D721Med (cell line): ENCODE data around the gene ANKS1B.
A peak's percentile ranks its signal among the peaks of the same experiment; 100 is the strongest.

Source experiments
- DNase-seq: peaks from one replicate; pipeline ENCODE4 v3.0.0; 2011; ENCODE audit warnings: low spot score; ENCODE audit not compliant: insufficient read length
- FAIRE-seq: peaks from 2 replicates; lab custom pipeline; 2011; peaks lifted over from hg19 to GRCh38; lab: Jason Lieb, UNC
- TF ChIP-seq, protein P1 (sequence below): IDR thresholded peaks from 2 replicates; pipeline ENCODE4 v1.5.1; 2012; ENCODE audit warnings: mild to moderate bottlenecking, control low read depth; ENCODE audit not compliant: insufficient read depth; ENCODE audit errors: missing control alignments

Gene ANKS1B

DNA sequence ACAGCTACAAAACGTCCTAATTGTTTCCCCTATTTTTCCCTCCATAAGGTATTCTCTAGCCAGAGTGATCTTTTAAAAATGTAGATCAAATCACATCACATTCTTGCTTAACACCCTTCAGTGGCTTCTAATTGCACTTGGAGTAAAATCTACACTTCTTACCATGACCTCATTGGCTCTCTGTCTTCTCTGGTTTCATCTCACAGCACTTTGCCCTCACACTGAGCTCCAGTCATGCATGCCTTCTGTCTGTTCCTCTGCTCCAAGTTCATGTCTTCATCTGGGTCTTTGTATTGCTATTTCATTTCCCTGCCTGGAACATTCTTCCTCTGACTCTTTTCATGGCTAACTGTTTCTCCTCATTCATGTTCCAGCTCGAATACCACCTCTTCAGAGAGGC is 557.6 kb downstream of the ANKS1B start:
- TF ChIP-seq, protein P1, sequence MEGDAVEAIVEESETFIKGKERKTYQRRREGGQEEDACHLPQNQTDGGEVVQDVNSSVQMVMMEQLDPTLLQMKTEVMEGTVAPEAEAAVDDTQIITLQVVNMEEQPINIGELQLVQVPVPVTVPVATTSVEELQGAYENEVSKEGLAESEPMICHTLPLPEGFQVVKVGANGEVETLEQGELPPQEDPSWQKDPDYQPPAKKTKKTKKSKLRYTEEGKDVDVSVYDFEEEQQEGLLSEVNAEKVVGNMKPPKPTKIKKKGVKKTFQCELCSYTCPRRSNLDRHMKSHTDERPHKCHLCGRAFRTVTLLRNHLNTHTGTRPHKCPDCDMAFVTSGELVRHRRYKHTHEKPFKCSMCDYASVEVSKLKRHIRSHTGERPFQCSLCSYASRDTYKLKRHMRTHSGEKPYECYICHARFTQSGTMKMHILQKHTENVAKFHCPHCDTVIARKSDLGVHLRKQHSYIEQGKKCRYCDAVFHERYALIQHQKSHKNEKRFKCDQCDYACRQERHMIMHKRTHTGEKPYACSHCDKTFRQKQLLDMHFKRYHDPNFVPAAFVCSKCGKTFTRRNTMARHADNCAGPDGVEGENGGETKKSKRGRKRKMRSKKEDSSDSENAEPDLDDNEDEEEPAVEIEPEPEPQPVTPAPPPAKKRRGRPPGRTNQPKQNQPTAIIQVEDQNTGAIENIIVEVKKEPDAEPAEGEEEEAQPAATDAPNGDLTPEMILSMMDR: no peak
- FAIRE-seq (no peak), DNase-seq (no peak)

DNA sequence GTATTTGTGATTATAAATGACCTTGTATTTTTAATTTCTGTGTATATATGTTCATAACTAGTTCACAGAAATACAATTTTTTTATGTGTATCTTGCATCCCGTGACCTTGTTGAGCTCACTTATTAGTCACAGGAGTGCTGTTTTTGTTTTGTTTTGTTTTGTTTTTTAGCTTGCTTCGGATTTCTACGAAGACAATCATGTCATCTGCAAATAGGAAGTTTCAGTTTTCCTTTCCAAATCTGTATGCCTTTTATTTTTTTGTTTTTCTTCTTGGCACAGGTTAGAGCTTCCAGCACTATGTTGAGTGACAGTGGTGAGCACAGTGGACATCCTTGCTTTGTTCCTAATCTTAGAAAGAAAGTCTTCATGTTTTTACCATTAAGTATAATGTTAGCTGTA is 566.4 kb downstream of the ANKS1B start:
- TF ChIP-seq, protein P1: no peak
- DNase-seq: no peak
- FAIRE-seq: no peak

DNA sequence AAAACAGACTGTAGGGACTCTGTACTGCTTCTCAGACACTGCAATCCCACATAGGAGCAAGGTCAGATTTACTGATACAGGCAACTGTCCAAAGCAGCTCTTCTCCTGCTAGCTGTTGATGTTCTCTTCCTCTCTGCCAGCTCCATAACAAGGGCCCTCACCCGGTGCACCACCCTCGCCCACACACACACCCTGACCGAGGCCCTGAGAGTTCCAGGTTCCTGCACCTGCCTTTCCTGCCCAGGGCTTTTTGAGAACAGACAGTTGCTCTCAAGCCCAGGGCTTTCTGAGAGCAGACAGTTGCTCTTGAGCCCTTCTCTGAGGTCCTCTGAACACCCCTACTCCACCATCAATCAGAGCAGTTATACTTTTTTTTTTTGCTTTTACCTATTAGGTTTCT is 571.0 kb downstream of the ANKS1B start:
- DNase-seq: no peak
- FAIRE-seq: no peak
- TF ChIP-seq, protein P1: no peak

DNA sequence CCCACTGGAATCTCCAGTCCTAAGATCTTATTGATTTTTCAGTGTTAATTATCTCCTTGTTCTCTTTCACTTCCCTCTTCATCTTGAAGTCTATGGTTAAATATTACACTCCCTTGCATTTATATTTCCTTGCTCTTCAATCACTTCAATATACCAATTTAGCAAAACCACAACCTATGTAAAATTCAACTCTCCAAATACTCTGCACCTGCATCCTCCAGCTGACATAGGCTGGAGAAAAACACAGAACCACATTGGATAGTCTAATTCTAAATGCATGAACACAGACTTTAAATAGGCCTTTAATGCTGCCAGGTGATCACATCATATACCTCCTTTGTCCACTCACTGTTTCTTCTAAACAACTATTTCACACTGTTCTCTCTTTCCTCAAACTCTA is 591.0 kb downstream of the ANKS1B start:
- FAIRE-seq (no peak), DNase-seq (no peak)
- TF ChIP-seq, protein P1: no peak

DNA sequence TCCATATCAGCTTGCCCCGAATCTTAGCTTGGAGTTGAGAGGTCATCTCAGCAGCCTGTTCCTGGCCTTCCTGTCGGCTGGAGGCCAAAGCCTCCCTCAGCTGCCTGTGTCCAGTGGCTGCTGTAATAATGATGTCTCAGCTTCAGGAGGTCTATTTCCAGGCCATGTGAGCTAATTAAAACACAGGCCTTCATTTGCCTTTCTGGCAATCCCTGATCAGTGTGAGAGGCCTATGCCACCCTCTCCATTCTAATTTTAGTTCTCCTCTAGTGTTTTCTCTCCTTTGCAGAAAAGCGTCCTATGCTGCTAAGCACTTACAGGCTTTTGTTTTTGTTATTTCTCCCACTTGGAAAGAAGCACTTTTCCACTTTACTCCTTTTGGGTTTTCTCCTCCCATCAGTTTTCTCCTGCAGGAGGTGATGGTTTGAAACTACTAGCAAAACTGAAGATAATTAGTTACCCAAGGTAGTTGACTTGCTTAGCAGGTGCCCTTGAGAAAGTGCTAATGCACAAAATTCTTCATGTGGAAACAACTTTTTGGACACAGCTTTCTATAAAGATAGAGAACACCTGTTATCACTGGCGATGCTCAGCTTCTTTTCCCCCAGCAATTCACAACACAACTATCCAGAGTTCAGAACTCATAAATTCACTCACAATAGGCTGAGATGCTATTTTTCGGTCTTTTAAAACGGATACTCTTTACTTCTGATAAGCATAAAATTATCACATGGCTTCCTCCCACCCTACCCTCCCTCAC is 592.5 kb downstream of the ANKS1B start:
- FAIRE-seq (no peak), DNase-seq (no peak)
- TF ChIP-seq, protein P1: no peak

DNA sequence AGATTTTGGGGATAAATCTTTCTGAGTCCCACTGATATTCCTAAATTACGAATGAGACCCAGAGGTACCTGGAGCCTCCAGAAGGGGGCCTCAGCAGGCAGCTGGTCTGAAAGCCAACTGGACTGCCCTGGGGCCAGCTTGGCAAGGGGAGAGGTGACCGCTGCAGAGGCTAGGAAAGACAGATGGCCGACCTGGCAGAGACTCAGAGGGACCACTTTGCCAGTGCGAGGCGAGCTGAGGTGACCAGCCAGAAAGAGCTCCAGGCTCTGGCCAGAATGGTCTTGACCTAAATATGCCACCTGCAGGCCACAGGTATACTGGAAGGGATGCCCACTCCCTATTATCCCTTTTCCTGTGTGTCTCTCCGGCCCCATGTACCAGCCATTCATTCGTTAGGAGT is 594.0 kb downstream of the ANKS1B start:
- FAIRE-seq (no peak), DNase-seq (no peak)
- TF ChIP-seq, protein P1: peak; percentile 27

DNA sequence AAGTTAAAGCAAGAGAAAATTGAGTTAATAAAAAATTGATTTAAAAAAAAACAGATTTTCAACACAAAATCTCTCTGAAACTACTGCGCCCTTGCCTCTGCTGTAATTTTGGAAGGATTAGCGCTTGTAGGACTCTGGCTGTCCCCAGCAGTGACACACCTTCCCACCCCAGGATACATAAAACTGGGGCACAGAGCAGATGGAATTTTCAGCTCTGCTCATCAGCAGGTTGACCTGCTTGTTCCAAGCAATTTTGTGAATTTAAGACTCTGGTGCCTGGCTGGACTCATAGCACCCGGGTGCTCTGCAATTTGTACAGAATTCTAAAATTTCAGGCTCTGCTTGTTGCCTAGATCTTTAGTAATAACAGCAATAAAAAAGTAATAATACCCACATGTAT is 595.0 kb downstream of the ANKS1B start:
- FAIRE-seq (no peak), DNase-seq (no peak)
- TF ChIP-seq, protein P1: no peak
